T-cell (primary cell): ENCODE measurements around the gene SPTLC1. TPM values are rescaled to one million over a fixed set of nuclear protein-coding genes. Genes with fewer than 3 reads are reported as not detected.
"Not testable (repeated sequence)": the region's sequence is repeated elsewhere in the genome, so short reads cannot be mapped to it uniquely, and the experiment has no call there.

Experiments
- ATAC-seq, 4 experiments: fragments of 200-7000 bp in 3 of 4; fragments of 150-1000 bp in 1 of 4; cut with Tn5 transposase; replicated peaks in 1 of 4; 1 replicate in 3 of 4; 2 replicates in 1 of 4; pipeline ENCODE4 v1.10.0; 2021; ENCODE audit warnings: moderate library complexity in 3 of 4, mild to moderate bottlenecking in 2 of 4, moderate number of reproducible peaks in 1 of 4
- CTCF ChIA-PET, 2 donors: fragments of 300-600 bp; sonication (Branson Sonifier 250); formaldehyde crosslinking; loops; one replicate each; lab custom pipeline; 2022; ENCODE audit warnings: antibody characterized with exemption in 2 of 2; lab: Charles Lee
- POLR2A ChIA-PET, 2 donors: fragments of 300-600 bp; sonication (Branson Sonifier 250); formaldehyde crosslinking; loops; one replicate each; lab custom pipeline; 2022; ENCODE audit warnings: antibody characterized with exemption in 2 of 2; lab: Charles Lee
- DNase-seq, 35 experiments: peaks; one replicate each; pipeline versions ENCODE4 v3.0.0 to v3.0.0-alpha.2; 2013 to 2023
- H3K27ac ChIP-seq: one replicate; pipeline ENCODE4 v1.5.1; 2013; ENCODE audit warnings: low read length
- H3K27me3 ChIP-seq, 2 experiments: replicated peaks in 1 of 2; 1 replicate in 1 of 2; 2 replicates in 1 of 2; pipeline versions ENCODE4 v1.6.1 to v1.7.0; 2013; ENCODE audit warnings: low read length in 1 of 2, mixed read lengths in 1 of 2; ENCODE audit not compliant: control insufficient read depth in 2 of 2, insufficient read depth in 2 of 2; ENCODE audit errors: extremely low read depth in 1 of 2
- H3K36me3 ChIP-seq, 2 donors: 1 replicate in 1 of 2; 2 replicates in 1 of 2; pipeline versions ENCODE4 v1.6.1 to v1.7.0; 2013; ENCODE audit warnings: low read length in 1 of 2; ENCODE audit not compliant: control insufficient read depth in 2 of 2, insufficient read depth in 1 of 2; ENCODE audit errors: extremely low read depth in 1 of 2
- H3K4me1 ChIP-seq, 2 experiments: 1 replicate in 1 of 2; 2 replicates in 1 of 2; pipeline versions ENCODE4 v1.6.1 to v1.7.0; 2013; ENCODE audit warnings: low read length in 2 of 2, mixed read lengths in 1 of 2; ENCODE audit not compliant: insufficient read depth in 2 of 2, control insufficient read depth in 1 of 2; ENCODE audit errors: extremely low read depth in 1 of 2
- H3K4me3 ChIP-seq, 2 donors: 1 replicate in 1 of 2; 2 replicates in 1 of 2; pipeline versions ENCODE4 v1.5.1 to v1.7.0; 2013; ENCODE audit warnings: mild to moderate bottlenecking in 2 of 2, low read length in 1 of 2, moderate library complexity in 1 of 2; ENCODE audit not compliant: control insufficient read depth in 1 of 2; ENCODE audit errors: extremely low read depth in 1 of 2
- H3K9me3 ChIP-seq: 2 replicates; pipeline ENCODE4 v1.7.0; 2013
- H3K27ac Mint-ChIP-seq, 2 donors: one replicate each; pipeline ENCODE4 v1.8.0; 2020 to 2021; ENCODE audit warnings: mild to moderate bottlenecking in 2 of 2, mixed read lengths in 2 of 2
- H3K27me3 Mint-ChIP-seq, 2 donors: one replicate each; pipeline ENCODE4 v1.8.0; 2021 to 2022; ENCODE audit warnings: mixed read lengths in 2 of 2
- H3K36me3 Mint-ChIP-seq: one replicate; pipeline ENCODE4 v1.8.0; 2021; ENCODE audit warnings: mixed read lengths
- H3K4me1 Mint-ChIP-seq, 3 donors: one replicate each; pipeline ENCODE4 v1.8.0; 2020 to 2022; ENCODE audit warnings: mixed read lengths in 3 of 3, mild to moderate bottlenecking in 1 of 3
- H3K4me3 Mint-ChIP-seq, 3 donors: one replicate each; pipeline ENCODE4 v1.8.0; 2020 to 2022; ENCODE audit warnings: mild to moderate bottlenecking in 3 of 3, mixed read lengths in 3 of 3, moderate library complexity in 3 of 3
- H3K9me3 Mint-ChIP-seq, 3 donors: one replicate each; pipeline ENCODE4 v1.8.0; 2020 to 2022; ENCODE audit warnings: mixed read lengths in 3 of 3
- WGBS: methylation state at CpG from one replicate; pipeline ENCODE4 v1.1.5; 2013; ENCODE audit warnings: missing lambda C conversion rate; ENCODE audit not compliant: insufficient coverage; 5-methylcytosine and 5-hydroxymethylcytosine counted together
- total RNA-seq, 35 experiments: library from RNA in 6 of 35; stranded (reverse) in 6 of 35; fragments of 120-200 nt in 1 of 35; gene quantifications; one replicate each; pipeline versions ENCODE4 v1.2.1 to v1.2.4 and lab custom pipeline; 2013 to 2026

The SPTLC1 gene
- total RNA-seq, 5 donors from 2014 or later (not counting 1 experiment from before 2014, with no cell fraction given) = 40.5 to 51.1 (median 46.1) TPM

DNA sequence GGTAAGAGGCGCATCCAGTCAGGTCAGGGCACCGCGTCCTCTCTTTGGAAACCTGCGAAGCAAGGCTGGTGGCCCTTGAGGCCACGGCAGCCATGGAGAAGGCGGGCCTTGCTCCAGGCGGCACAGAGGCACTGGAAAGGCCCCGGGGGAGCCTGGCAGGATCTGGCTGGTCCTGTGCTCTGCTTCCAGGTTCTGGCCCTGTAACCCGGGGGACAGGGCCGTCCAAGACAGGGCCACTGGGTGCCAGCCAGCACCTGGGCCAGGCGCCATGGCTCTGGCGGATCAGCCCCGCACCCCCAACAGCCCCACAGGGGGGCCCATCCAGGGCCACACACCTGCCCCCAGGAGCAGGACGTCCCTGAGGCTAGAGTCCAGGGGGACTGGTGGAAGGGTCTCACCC lies 11.6 kb downstream of the SPTLC1 start:
- H3K4me3 Mint-ChIP-seq, CTCF ChIA-PET, ATAC-seq, H3K4me1 ChIP-seq, POLR2A ChIA-PET, H3K27ac ChIP-seq, DNase-seq, H3K9me3 ChIP-seq, H3K27ac Mint-ChIP-seq, H3K4me3 ChIP-seq, H3K36me3 ChIP-seq, H3K27me3 ChIP-seq, H3K27me3 Mint-ChIP-seq: not testable (repeated sequence)
- WGBS = 97% methylated on average over 12 of the region's 14 CpGs
- H3K36me3 Mint-ChIP-seq = peaks cover 61% of the 10 kb centered on the region
- H3K4me1 Mint-ChIP-seq = peaks cover 27 to 34% (median 28%) of the 10 kb centered on the region in 3 donors
- peaks cover 0 to 11% (median 0%) of the 10 kb centered on the region in 3 donors for H3K9me3 Mint-ChIP-seq

DNA sequence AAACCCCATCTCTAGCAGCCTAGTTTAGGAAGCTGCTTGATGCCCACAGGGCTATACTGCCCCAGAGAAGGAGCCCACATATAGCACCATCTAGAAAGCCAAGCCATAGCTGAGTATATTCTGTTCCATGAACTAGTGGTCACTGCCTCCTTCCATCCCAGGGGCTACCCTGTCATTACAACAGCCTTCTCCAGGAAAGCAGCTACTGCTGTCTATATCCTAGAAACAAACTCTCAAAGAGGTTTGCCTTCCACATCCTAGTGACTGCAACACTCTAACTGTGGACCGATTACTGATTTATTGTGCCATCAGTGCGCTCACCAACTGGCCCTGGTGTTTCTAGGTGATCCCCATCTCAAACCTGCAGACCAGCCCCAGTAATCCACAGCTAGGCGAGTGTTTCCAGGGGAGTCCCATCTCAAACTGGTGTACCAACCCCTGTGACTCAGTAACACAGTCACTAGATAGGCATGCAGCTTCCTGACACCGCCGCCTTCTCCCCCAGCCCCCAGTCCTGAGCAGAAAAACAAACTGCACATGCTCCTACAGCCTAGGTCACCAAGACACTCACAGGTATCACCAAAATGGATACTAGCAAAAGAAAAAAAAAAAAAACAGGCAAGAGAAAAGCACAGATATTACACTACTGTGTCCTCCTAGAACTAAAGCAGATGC lies 14.8 kb downstream of the SPTLC1 start:
- Histone ChIP-seq H3K4me3 (no peak overlapping the region), H3K4me1 (no peaks in the 10 kb centered on the region), H3K27me3 (no peaks in the 10 kb centered on the region), H3K27ac (no peak overlapping the region), H3K36me3 (peaks cover 0 to 3% of the 10 kb centered on the region in 2 donors), H3K9me3 (no peaks in the 10 kb centered on the region)
- peaks cover 31 to 47% (median 45%) of the 10 kb centered on the region in 3 donors for H3K4me1 Mint-ChIP-seq
- 94% methylated on average over 5 of the region's 5 CpGs for WGBS
- DNase-seq (no peak), ATAC-seq (no peak)
- no peaks in the 10 kb centered on the region for H3K27me3 Mint-ChIP-seq
- H3K9me3 Mint-ChIP-seq = peaks cover 0 to 11% (median 0%) of the 10 kb centered on the region in 3 donors
- H3K36me3 Mint-ChIP-seq = peaks cover 57% of the 10 kb centered on the region
- no peak overlapping the region for H3K27ac Mint-ChIP-seq
- ChIA-PET POLR2A (no interaction called here), CTCF (no interaction called here)
- H3K4me3 Mint-ChIP-seq = no peak overlapping the region

DNA sequence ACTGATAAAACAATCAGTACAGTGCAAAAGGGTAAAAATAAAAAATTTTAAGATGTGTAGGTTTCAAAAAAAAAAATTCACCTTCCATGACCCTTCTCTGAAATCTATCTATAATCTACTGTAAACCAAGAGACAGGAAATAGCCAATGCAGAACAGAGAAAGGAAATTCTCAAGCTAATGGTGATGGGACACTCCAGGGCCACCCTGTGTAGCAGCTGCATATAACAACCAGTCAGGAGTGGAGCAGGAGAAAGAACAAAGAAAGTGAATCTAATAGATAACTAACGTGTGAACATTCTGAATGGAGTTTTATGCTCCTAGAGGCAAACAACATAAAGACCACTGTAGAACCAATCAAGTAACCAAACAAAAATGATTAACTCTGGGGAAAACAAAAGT lies 16.6 kb downstream of the SPTLC1 start:
- no peaks in the 10 kb centered on the region for H3K27me3 ChIP-seq
- H3K4me1 ChIP-seq = peaks cover 0 to 2% of the 10 kb centered on the region in 2 experiments
- H3K27ac ChIP-seq = no peak overlapping the region
- H3K27me3 Mint-ChIP-seq = no peaks in the 10 kb centered on the region
- WGBS = no CpG with 5 or more reads among the region's 1 CpG
- H3K27ac Mint-ChIP-seq = peak overlapping the region in 1 of 2 donors; percentile 77
- no peak for DNase-seq
- peak overlapping the region; percentile 48 to 65 (median 52) for H3K4me3 Mint-ChIP-seq
- no peak overlapping the region for H3K4me3 ChIP-seq
- ChIA-PET POLR2A (no interaction called here), CTCF (no interaction called here)
- no peaks in the 10 kb centered on the region for H3K9me3 ChIP-seq
- peaks cover 0 to 11% (median 0%) of the 10 kb centered on the region in 3 donors for H3K9me3 Mint-ChIP-seq
- no peak for ATAC-seq
- H3K36me3 Mint-ChIP-seq = peaks cover 59% of the 10 kb centered on the region
- peaks cover 48 to 64% (median 63%) of the 10 kb centered on the region in 3 donors for H3K4me1 Mint-ChIP-seq
- H3K36me3 ChIP-seq = peaks cover 0 to 3% of the 10 kb centered on the region in 2 donors

DNA sequence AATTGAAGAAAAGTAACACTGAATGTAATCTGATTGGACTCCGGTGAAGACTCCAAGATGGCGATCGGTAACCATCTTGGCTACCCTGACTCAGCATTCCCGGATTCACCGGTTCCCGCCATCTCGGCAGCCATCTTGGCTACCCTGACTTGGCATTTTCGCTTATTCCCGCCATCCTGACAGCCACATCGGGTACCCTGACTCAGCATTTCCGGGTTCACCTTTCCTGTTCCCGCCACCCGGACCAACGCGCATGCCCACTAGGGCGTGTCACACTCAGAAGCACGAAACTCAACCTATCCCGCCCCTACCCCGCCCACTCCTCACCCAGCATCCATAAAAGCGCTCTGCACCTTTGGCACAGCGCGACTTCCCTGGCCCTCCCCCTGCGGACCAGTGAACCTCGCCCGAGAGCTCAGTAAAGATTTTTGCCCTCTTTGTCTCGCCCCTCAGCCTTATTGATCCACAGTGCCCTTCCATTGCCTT lies 17.2 kb downstream of the SPTLC1 start:
- H3K36me3 Mint-ChIP-seq = peaks cover 54% of the 10 kb centered on the region
- ChIA-PET POLR2A (no interaction called here), CTCF (no interaction called here)
- Histone ChIP-seq H3K27me3 (no peaks in the 10 kb centered on the region), H3K4me1 (peaks cover 0 to 2% of the 10 kb centered on the region in 2 experiments), H3K27ac (no peak overlapping the region), H3K9me3 (no peaks in the 10 kb centered on the region), H3K36me3 (peaks cover 0 to under 1% of the 10 kb centered on the region in 2 donors), H3K4me3 (no peak overlapping the region)
- peak in 30 of 35 experiments; percentile 9 to 68 (median 38) for DNase-seq
- peaks cover 48 to 65% (median 64%) of the 10 kb centered on the region in 3 donors for H3K4me1 Mint-ChIP-seq
- no peaks in the 10 kb centered on the region for H3K27me3 Mint-ChIP-seq
- H3K9me3 Mint-ChIP-seq = peaks cover 0 to 11% (median 0%) of the 10 kb centered on the region in 3 donors
- peak overlapping the region; percentile 48 to 65 (median 52) for H3K4me3 Mint-ChIP-seq
- 97% methylated on average over 24 of the region's 26 CpGs for WGBS
- peak overlapping the region in 1 of 2 donors; percentile 77 for H3K27ac Mint-ChIP-seq
- peak in 2 of 4 experiments; percentile 36 to 58 for ATAC-seq

DNA sequence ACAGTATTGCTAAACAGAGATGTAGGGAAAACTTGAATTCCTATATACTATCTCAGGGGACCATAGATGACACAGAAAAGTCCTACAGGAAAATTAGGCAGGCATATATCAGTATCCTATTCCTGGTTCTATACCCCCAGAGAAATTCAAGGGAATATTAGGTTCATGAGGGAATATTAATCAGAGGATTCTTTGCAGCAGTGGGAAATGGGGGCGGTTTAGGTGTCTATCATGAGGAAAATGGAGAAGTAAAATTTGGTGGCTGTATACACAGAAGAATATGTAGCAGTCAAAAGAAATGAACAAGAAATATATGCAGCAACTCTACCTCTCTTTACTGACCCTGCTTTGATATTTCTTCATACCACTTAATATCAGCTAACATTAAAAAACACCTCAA lies 20.0 kb downstream of the SPTLC1 start:
- POLR2A ChIA-PET = interaction anchor here in 1 of 2 donors (0.7 kb wide), 1 partner anchor 314 kb away, joined by 3 read pairs; no protein-coding TSS in a partner anchor
- Mint-ChIP-seq H3K4me3 (no peak overlapping the region), H3K36me3 (peaks cover 32% of the 10 kb centered on the region)

DNA sequence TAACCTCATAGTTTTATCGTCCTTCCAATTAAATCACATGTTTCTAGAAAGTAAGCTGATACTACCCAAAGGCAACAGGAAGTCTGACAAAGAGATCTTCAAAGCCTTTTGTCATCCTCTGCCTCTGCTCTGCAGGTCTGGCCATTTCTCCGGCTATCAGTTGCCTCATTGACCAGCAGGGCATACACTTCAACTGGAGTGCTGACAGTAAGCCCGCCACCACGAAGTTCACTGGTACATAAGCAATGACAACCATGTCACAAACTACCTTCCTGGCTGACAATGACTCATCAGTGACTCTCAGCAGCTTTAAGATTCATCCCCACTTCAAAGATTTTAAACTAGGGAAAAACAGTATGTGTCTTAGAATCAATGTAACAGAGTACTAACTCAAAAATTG lies 20.6 kb downstream of the SPTLC1 start:
- DNase-seq (peak in 1 of 35 experiments; percentile 8), ATAC-seq (peak in 2 of 4 experiments; percentile 53 to 66)

More for the DNA sequence above, 20.0 kb downstream of the SPTLC1 start:
- ATAC-seq = no peak
- Mint-ChIP-seq H3K4me1 (peaks cover 29 to 57% (median 56%) of the 10 kb centered on the region in 3 donors), H3K27ac (peak overlapping the region; percentile 58 to 77), H3K9me3 (no peaks in the 10 kb centered on the region), H3K27me3 (no peaks in the 10 kb centered on the region)
- Histone ChIP-seq H3K9me3 (no peaks in the 10 kb centered on the region), H3K36me3 (peaks cover 0 to 3% of the 10 kb centered on the region in 2 donors), H3K27ac (no peak overlapping the region), H3K4me3 (no peak overlapping the region), H3K27me3 (no peaks in the 10 kb centered on the region), H3K4me1 (peaks cover 0 to 2% of the 10 kb centered on the region in 2 experiments)
- CTCF ChIA-PET = no interaction called here
- no CpG with 5 or more reads among the region's 1 CpG for WGBS
- DNase-seq = no peak

More for the DNA sequence above, 20.6 kb downstream of the SPTLC1 start:
- Histone ChIP-seq H3K27ac (no peak overlapping the region), H3K27me3 (no peaks in the 10 kb centered on the region), H3K36me3 (peaks cover 0 to 3% of the 10 kb centered on the region in 2 donors), H3K4me1 (peaks cover 0 to 2% of the 10 kb centered on the region in 2 experiments), H3K4me3 (no peak overlapping the region), H3K9me3 (no peaks in the 10 kb centered on the region)
- ChIA-PET CTCF (no interaction called here), POLR2A (no interaction called here)
- Mint-ChIP-seq H3K9me3 (no peaks in the 10 kb centered on the region), H3K4me1 (peaks cover 34 to 57% (median 55%) of the 10 kb centered on the region in 3 donors), H3K36me3 (peaks cover 35% of the 10 kb centered on the region), H3K4me3 (no peak overlapping the region), H3K27ac (peak overlapping the region; percentile 58 to 77), H3K27me3 (no peaks in the 10 kb centered on the region)
- WGBS = 82% methylated on average over 1 of the region's 4 CpGs
